GM18526 (cell line): ENCODE measurements around the gene BPIFA1.

Experiments used
- POLR2A ChIP-seq: IDR thresholded peaks from 3 replicates; pipeline ENCODE4 v1.6.1; 2011; ENCODE audit not compliant: insufficient read length; ENCODE audit errors: extremely low read depth

Gene BPIFA1

GRCh38 chr20:33282196-33282934, 46.6 kb downstream of the BPIFA1 start:
- no peak for TF ChIP-seq POLR2A

GRCh38 chr20:33282991-33283555, 47.3 kb downstream of the BPIFA1 start, which contains the start of gene BPIFB1:
Gene BPIFB1, plus strand, starts transcription at chr20:33283214. Its CDS starts 2,860 bp downstream, at chr20:33286074.
- no peak for TF ChIP-seq POLR2A

DNA sequence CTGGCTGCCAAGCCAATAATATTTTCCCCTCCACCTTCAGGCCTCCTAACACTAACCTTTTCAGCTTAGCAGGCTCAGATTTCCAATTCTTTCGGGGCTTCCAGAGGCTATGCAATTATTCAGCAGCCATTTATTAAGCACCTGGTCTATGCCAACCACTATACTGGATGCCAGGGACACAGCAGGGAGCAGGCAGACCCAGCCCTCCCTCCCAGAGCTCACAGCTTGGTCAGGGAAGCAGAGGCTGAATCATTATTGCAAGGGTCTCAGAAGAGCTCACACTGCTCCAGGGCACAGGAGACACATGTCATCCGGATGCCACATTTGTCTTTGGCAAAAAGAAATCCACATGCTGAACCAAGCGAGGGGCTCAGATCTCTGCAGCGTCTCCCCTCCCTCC, 48.5 kb downstream of the BPIFA1 start:
- no peak for TF ChIP-seq POLR2A

- no peak for TF ChIP-seq POLR2A
Observed at GRCh38 chr20:33284937-33285336, 49.1 kb downstream of the BPIFA1 start.

DNA sequence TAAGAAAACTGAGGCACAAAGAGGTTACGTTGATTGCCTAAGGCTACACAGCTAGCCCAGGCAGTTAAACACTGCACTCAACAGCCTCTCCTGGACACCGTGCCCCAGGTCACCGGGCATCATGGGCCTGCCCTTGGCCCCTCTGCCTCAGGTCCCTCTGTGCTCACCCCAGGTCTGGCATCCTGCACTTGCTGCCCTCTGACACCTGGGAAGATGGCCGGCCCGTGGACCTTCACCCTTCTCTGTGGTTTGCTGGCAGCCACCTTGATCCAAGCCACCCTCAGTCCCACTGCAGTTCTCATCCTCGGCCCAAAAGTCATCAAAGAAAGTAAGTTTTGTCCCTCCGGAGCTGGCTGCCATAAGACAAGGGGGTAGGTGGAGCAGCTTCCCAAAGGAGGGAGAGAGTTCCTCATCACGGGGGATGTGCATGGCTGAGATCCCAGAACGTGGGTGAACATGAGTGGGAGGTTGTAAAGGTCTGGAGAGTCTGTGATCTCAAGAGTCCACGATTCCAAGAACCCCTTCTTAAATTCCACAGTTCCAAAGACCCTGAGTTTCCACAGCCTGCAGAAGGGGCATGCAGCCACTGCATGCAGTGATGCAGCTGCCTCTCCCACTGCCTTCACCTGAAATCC, 50.2 kb downstream of the BPIFA1 start:
- no peak for TF ChIP-seq POLR2A

- TF ChIP-seq POLR2A = no peak
Observed at GRCh38 chr20:33287884-33288283, 52.1 kb downstream of the BPIFA1 start.

DNA sequence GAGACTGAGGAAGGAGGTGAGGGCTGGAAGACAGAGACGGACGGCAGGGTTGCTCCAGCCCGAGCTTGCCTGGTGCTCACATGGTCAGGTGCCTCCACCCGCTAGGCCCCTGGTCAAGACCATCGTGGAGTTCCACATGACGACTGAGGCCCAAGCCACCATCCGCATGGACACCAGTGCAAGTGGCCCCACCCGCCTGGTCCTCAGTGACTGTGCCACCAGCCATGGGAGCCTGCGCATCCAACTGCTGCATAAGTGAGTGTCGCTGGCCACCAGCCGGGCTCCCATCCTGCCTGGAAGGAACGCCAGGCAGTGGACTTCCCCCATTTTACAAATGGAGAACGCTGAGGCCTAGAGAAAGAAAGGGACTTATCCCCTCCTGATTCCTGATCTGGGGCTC, 55.1 kb downstream of the BPIFA1 start:
- no peak for TF ChIP-seq POLR2A

- TF ChIP-seq POLR2A = no peak
Observed at GRCh38 chr20:33291416-33291815, 55.6 kb downstream of the BPIFA1 start.

DNA sequence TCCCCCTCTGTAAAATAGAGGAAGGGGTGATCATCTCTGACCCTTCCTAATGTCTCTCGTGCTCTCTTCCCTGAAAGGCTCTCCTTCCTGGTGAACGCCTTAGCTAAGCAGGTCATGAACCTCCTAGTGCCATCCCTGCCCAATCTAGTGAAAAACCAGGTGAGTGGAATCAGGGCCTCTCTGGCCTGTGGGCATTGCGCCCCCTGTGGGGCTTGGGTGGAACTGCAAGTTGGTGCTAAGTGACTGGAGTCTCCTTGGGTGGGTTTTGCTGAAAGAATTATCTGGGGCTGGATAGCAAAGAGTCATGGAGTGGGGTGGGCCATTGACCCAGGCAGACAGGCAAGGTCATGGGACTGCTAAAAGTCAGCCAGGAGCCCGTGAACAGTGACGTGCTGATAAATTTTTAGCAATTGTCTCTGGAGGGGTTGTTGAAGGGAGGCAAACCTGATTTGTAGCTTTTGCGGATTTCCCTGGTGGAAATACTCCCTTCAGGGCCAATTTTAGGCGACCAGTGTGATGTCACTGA, 56.1 kb downstream of the BPIFA1 start:
- no peak for TF ChIP-seq POLR2A
